ENCODE data around the gene CCDC85C. TPM values are rescaled to one million over a fixed set of nuclear protein-coding genes. Genes with fewer than 3 reads are reported as not detected.

The CCDC85C gene
- total RNA-seq, 1 experiment from 2014 or later, result 42.3 TPM

GRCh38 chr14:99596772-99597171, 7.2 kb downstream of the CCDC85C start:
- no peak for ATAC-seq

More at GRCh38 chr14:99596772-99597171, 7.2 kb downstream of the CCDC85C start:
- Histone ChIP-seq H3K79me2 (ENCODE audit: insufficient read depth, low read length) (peaks cover 79% of the 10 kb centered on the region), H2AFZ (ENCODE audit: low read depth, low read length, poor library complexity, severe bottlenecking) (no peak overlapping the region), H3K36me3 (ENCODE audit: control insufficient read depth in 1 of 2, insufficient read depth in 2 of 2, low read length in 2 of 2) (no peaks in the 10 kb centered on the region; a peak in 1 of 4 replicates), H3K27me3 (ENCODE audit: insufficient read depth, low read length) (no peaks in the 10 kb centered on the region), H3K4me2 (ENCODE audit: low read length) (no peak overlapping the region), H4K20me1 (ENCODE audit: insufficient read depth) (no peaks in the 10 kb centered on the region), H3K4me3 (replicated peaks in 1 of 2; ENCODE audit: low read depth in 1 of 2, low read length in 2 of 2) (no peak overlapping the region), H3K9me3 (ENCODE audit: control insufficient read depth in 1 of 2, insufficient read depth in 1 of 2, low read depth in 1 of 2, low read length in 2 of 2) (no peaks in the 10 kb centered on the region), H3K27ac (ENCODE audit: low read depth, low read length) (no peak overlapping the region), H3K9ac (ENCODE audit: low read length) (no peak overlapping the region), H3K9me2 (ENCODE audit: insufficient read depth) (no peaks in the 10 kb centered on the region), H3K4me1 (ENCODE audit: control insufficient read depth in 1 of 2, insufficient read depth in 2 of 2, low read length in 2 of 2) (peaks cover 2 to 10% of the 10 kb centered on the region in 2 experiments; a peak in 3 of 4 replicates)
- no peak for DNase-seq (ENCODE audit: low read depth, low spot score)
- ChIA-PET RAD21 (ENCODE audit: low non-redundant PET in 1 of 2, low total read pairs in 2 of 2, uncharacterized antibody in 2 of 2, unreplicated experiment in 2 of 2) (no interaction called here), POLR2A (no interaction called here), CTCF (no interaction called here)
- no TSS peak for BruUV-seq (replicated peaks)
- intact Hi-C loops (cut with micrococcal nuclease), result no loop called here
- TF ChIP-seq REST (IDR thresholded peaks at IDR 0.05; ENCODE audit: low read depth) (no peak), ZFX (IDR thresholded peaks at IDR 0.05) (no peak), EZH2 (IDR thresholded peaks at IDR 0.05) (no peak), ZBTB33 (IDR thresholded peaks at IDR 0.05; ENCODE audit: extremely low read depth, insufficient replicate concordance, low read length) (no peak), EZH2phosphoT487 (IDR thresholded peaks at IDR 0.05; ENCODE audit: borderline replicate concordance) (no peak), POLR2AphosphoS5 (IDR thresholded peaks at IDR 0.05; ENCODE audit: low read depth, low read length) (no peak), EGR1 (IDR thresholded peaks at IDR 0.05; ENCODE audit: low read depth) (no peak), ZNF274 (IDR thresholded peaks at IDR 0.05; ENCODE audit: low read depth, low read length) (no peak), SP1 (IDR thresholded peaks at IDR 0.05; ENCODE audit: low read depth) (no peak), JUND (IDR thresholded peaks at IDR 0.05) (no peak), ELF1 (IDR thresholded peaks at IDR 0.05; ENCODE audit: borderline replicate concordance, low read depth) (no peak), SRF (IDR thresholded peaks at IDR 0.05; ENCODE audit: low read depth) (no peak), CEBPB (IDR thresholded peaks at IDR 0.05; ENCODE audit: low read depth) (no peak)
- TF ChIP-seq, protein P1, sequence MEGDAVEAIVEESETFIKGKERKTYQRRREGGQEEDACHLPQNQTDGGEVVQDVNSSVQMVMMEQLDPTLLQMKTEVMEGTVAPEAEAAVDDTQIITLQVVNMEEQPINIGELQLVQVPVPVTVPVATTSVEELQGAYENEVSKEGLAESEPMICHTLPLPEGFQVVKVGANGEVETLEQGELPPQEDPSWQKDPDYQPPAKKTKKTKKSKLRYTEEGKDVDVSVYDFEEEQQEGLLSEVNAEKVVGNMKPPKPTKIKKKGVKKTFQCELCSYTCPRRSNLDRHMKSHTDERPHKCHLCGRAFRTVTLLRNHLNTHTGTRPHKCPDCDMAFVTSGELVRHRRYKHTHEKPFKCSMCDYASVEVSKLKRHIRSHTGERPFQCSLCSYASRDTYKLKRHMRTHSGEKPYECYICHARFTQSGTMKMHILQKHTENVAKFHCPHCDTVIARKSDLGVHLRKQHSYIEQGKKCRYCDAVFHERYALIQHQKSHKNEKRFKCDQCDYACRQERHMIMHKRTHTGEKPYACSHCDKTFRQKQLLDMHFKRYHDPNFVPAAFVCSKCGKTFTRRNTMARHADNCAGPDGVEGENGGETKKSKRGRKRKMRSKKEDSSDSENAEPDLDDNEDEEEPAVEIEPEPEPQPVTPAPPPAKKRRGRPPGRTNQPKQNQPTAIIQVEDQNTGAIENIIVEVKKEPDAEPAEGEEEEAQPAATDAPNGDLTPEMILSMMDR (IDR thresholded peaks at IDR 0.05 in 2 of 3, conservative IDR thresholded peaks at IDR 0.05 in 1 of 3; ENCODE audit: borderline replicate concordance in 1 of 3, insufficient read depth in 1 of 3, low read depth in 2 of 3, low read length in 2 of 3), result no peak

Measured in HCT116 (cell line).